Stimulated activated CD8-positive, alpha-beta memory T cell treated with anti-CD3 and anti-CD28 coated beads, Interleukin-15, amount 100 ng/mL, for 1 hour (primary cell): Measurements from ENCODE around the gene PAX8.
"Not testable (repeated sequence)": the region's sequence is repeated elsewhere in the genome, so short reads cannot be mapped to it uniquely, and the experiment has no call there.

Experiments
- DNase-seq: peaks from one replicate; pipeline ENCODE4 v3.0.0-alpha.2; 2020; ENCODE audit warnings: low read depth

Gene PAX8

DNA sequence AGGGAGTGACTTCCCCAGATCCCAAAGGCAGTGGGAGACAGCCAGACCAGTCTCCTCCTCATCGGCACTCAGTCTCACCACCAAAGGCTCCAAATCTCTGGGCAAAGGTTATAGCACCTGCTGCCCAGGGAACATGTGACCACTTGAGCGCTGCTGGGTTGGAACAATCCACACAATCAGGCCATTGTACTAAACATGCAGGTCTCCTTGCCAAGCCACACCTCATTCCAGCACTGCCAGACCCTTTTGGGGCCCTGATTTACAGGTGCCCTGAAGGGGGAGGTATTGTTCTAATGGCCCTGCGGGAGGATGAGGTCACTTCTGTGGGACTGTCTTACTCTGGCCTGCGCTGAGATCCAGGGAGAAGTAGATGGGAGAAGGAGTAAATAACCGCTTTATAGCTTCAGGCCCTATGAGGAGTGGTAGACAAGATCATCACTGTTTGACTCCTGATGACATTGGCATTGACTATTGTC, 10.0 kb upstream of the PAX8 start:
- DNase-seq = not testable (repeated sequence)

DNA sequence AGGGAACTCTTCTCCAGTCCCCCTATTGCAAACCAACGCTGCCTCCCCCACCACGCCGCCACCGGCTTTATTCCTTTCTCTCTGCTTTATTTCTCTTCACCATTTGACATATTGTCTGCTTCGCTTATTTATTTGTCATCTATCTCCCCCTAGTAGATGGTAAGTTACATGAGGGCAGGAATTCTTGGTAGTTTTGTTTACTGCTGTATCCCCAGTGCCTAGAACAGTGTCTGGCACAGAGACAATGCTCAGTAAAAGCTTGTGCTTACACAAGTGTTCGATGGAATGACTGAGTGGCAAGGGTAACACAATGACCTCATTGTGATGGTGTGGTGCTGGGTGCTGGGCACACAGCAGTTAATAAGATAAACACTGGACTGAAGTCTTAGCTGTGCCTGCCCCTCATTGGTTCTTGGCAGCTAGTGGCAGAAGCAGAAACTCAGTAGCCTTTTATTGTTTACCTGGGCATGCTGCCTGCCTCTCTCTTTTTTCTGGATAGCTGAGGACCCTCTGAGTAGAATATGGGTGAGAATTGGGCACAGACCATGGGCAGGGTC, 9.5 kb upstream of the PAX8 start:
- DNase-seq = not testable (repeated sequence)

DNA sequence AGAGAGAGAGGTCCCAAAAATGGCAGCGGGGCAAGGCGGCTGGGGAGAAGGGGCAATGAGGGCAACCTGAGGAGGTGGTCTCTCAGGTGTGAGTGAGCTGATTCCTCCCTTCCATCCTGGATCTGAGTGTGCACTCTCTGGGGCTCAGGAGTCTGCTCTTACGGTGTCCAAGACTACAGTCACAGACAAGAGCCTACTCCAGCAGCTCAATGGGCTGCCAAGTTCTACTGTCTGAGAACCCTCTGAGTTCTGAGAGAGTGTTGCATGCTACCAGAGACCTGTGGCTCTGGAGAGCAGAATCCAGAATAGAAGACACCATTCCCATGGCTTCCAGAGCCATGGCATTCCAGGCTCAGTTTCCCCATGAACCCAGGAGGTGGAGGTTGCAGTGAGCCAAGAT, 7.1 kb upstream of the PAX8 start:
- DNase-seq = no peak

DNA sequence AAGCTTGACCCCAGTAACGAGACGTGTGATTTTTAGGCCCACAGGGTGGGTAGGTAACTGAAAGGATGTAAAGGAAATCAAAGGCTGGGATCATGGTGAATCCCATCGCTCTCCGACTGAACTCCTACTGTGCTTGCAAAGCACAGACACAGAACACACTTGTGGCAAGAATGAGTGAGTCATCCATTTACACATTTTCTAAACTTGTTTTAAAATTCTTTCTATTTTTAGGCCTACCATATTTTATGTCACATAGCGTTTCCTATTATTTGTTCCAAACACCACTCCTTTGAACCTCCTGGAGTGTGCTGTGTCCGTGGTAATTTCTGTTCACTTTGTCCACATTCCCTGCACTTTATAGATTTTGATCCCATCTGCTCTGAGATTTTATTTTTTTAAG, 6.3 kb upstream of the PAX8 start:
- DNase-seq = not testable (repeated sequence)

DNA sequence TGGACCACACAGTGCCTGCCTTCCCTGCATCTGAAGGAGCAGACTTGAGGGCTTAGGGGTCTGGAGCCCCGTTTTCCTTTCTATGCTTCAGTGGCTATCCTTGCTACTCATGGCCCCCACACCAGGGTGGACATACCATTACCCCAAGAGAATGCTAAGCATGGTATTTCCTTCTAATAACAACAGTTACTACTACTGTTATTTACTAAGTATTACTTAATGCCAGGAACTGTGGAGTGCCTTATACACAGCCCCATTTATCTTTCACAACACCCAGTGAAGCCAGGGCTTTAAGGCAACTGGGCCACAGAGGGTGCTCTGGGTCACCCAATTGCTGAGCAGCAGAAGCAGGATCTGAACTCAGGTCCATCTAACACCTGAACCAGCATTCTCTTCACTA, 5.8 kb upstream of the PAX8 start:
- DNase-seq = no peak

DNA sequence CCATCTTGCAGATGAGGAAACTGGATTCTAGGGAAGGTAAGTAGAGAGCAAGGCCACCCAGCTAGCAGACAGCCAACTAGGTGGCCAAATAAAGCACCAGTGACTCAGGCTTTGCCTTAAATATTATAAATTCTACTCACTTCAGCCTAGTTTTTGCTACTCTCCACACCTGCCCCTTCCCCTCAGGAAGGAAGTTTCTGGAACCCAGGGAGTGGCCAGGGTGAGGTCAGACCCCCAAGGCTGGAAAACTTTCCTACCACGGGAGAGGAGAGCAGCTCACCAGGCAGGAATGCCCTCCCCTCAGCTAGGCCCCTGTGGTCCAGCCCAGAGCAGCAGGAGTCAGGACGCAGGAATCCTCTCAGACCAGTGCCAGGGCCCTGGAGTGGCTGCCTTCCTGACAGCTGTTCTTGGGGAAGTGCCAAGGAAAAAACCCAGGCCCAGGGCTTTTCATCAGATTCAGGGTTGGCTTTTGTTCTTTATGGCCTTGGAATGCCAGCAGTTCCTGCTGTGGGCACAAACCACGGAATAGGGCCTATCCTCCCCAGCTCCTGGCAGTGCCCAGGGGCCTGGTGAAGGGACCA, 5.1 kb upstream of the PAX8 start:
- DNase-seq = no peak

DNA sequence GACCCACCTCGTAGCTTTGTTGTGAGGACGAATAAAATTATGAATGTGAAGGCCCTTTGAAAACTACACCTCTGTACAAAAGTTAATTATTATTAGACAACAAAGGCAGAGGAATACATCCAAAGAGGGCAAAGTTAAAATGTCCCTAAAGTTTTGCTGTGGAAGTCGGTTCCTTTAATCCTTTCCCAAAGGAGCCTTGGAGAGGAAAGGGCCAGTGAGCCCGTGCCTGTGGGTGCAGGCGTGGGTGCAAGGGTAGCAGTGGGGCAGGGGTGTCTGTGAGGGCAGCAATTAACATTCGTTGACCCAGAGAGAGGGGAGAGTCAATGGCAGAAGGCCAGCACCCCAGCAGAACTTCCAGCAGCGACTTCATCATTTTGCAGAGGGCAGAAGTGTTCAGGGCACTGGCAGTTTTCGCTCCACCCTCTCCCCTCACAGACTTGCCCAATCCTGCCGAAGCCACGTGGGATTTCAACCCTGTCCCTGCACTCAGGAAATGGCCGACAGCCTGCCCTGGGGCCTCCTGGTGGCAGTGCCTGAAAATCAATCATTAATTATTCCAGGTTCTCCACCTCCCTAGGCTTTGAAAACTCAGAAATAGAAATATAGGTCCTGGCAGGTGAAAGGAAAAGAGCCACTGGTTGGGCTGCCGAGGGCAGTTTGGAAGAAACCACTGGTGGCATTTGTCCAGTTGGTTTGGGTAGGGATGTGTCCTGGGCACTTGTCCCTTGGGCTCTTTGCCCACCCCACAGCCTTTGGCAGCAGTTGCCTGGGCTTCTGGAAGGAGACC, 4.2 kb upstream of the PAX8 start:
- no peak for DNase-seq

DNA sequence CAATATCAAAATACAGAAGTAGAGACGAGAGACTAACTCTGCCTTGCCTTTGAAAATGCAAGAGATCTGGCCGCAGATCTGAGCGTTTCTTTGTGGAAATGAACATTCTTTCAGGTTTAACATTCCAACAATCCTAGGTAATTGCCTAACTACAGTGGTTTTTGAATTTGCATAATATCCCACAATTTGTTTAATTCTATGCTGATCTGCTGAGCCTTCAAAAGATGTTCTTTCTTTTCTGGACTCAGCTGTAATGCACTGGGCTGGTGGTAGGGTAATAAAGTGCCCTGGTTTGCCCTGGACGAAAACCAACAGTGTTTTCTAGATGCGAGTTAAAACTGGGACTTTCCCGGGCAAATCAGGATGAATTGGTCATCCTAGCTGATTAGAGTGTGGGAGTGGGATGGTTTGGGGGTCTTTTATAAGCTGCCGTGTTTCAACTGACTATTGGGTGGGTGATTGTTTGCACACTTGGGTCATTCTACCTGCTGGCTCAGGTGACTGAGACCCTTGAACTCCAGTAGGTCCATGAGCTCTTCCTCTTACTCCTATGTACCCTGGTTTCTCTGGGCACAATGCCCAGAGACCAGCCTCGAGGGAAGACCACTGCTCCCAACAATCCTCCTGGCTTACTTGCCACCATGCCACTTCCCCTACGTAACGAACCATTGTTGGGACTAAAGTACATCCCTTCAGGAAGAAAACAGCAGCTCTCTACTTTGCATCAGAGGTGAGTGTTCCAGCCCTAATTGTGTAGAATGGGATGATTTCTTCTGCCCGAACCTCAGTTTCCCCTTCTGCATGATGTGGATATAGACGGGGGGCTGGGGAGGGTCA, 3.4 kb upstream of the PAX8 start:
- no peak for DNase-seq

DNA sequence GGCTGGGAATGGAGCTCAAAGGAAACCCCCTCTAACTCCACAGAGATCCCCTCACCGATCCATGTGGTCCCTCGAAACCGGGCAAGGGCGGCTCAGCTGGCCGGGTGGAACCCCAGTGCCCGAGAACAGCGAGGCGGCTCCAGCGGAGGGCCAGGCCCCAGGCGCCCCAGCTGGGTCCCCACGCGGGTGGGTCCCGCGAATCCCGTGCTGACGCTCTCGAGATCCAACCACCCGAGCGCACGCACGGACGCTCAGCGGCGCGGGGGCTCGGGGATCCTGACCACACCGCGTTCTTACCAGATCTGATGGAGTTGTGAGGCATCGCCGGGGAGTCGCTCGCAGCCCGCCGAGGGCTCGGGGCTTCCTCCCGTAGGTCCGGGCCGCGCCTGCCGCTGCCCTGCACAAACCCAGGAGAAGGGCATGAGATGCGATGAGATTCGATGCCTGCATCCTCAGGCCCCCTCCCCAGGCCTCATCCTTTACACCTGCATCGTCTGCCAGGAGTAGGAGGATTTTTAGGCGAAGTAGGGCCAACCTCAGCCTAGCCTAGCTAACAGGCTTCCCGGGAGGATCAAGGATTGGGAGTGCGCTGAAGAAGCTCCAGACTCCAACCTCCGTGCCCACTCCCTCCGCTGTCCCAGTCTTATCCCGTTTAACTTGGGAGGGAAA, 514 bp downstream of the PAX8 start:
- no peak for DNase-seq

DNA sequence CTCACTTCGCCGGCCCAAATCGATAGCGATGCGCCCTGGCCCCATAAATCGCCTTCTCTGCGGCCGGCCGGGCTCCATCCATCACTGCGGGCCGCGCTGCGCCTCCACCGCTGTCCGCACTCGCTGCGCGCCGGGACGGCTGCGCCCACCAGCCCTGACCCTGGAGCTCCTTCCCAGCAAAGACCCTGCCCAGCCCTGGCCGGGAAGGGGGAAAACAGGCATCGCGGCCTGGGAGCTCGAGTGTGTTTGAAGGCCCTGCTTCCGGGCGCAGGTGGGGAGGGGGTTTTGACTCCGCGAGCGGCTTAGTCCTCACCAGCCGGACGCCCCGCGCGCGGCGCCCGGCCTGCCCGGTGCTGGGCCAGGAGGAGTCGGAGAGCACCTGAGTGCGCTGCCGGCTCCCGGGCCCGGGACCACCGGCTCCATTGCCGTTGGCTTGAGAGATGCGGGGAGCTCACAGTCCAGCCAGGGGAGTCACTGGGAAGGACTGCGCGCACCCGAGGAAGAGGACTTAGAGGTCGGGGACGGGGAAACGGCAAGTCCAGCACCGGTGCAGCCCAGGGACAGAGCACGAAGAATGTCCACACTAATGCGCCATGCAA, 1.1 kb downstream of the PAX8 start:
- no peak for DNase-seq

DNA sequence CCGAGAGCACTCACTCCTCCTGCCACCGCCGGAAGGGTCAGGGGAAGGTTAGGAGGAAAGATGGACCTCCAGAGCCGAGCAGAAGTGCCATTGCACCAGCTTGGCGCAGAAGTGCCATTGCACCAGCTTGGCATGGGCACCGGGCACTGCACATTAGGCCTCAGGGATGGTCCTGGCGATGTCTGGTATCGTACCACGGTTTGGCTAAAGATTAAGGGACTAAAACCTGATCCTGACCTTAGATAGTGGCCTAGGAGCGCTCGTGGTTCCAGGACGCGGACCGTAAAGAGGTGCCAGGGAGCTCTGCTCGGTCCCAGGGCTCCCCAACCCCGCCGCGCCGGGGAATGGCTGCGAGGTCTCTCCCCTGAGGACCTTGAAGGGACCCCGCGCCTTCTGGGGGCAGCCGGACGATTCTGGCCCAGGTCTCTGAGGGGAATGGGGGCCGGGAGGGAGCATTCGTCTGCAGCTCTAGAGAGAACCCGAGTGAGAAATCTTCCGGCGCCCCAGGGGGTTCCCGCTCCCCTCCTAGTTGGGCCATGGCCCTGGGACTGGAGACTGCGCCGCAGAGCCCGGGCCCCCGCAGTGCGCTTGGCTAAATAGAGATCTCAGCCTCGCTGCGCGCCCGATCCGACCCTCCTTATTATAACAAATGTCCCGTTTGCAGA, 1.8 kb downstream of the PAX8 start:
- no peak for DNase-seq

DNA sequence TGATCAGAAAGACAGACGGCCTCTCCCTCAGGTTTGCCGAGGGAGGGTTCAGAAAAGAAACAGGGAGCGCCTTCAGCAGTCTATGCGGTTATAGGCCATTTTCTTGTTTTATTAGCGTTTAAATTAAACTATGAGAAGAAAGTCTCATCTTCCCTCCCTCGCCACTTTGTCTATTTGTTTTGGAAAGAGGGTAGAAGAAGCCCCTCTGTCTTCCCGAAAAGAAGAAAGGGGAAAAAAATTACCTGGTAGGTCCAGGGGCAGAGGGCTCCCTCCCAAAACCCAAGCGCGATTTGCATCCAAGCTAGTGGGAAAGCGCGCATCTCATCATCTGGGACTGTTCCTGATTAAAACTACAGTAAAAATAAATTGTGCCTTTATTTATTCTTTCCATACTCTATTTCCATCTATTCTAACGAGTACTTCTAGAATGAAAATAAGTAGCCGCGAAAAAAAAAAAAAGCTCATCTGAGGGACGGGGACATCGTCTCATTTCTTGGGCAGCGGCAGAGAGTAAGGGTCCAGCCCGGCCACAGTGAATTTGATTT, 2.4 kb downstream of the PAX8 start:
- no peak for DNase-seq

DNA sequence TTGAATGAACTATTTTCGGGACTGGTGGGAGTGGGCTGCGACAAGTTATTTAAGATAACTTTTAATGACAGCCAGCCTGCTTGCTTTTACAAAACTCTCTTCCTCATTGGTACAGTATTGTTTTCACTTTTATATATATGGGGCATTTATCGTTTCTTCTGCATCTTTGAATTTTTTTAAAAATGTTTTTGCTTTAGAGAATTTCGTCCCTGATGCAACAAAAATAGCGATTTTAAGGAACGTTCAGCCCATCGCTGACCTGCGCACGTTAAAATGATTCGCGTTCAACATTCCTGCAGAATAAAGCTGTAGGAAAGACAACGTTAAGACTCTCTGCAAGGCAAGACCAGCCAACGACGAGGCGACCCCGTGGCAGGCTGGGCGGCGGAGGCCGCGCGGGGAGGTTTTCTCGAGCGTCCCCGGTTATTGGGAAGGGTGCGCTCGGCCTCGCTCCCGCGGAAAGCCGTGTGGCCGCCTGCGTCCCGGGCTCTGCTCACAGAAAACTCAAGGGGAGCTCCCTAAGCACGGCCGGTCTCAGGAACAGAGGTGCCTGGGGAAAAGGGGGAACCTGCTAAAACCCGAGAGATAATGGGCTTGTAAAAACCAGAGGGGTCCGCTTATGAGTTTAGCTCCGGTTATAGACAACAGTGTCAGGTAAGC, 3.0 kb downstream of the PAX8 start:
- no peak for DNase-seq

DNA sequence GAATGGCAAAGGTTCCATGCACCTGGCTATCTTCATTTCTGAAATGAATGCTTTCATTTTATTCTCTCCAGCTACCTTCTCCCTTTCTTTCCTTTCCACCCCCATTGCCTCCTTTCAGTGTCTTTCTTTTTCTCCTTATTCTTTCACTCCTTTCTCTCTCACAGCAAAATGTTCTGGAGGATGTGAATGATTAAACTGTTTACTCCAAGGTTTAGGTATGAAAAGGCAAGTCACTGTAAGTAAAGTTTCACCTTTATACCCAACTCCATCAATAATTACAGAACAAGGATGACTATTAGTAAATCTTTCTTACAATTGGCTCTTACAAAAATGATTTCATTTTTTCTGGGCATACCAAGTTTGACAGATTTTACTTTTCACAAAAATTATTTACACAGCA, 4.3 kb downstream of the PAX8 start:
- no peak for DNase-seq

DNA sequence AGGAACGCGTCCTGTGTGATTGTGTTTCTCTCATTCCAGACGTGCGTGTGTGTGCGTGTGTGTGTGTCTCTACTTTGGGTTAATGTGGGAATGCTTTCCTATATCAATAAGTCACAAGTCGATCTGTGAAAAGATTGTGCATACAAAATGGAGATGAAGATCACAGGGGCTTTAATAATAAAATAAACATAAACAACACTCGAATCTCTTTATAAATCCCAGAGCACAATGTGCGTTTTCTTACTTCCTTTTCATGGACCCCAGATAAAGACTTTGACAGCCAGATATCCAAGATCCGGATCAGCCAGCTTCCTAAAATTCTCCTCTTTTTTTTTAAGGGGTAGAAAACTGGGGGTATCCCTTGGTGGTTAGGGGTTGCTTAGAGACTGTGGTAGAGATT, 4.7 kb downstream of the PAX8 start:
- DNase-seq = no peak

DNA sequence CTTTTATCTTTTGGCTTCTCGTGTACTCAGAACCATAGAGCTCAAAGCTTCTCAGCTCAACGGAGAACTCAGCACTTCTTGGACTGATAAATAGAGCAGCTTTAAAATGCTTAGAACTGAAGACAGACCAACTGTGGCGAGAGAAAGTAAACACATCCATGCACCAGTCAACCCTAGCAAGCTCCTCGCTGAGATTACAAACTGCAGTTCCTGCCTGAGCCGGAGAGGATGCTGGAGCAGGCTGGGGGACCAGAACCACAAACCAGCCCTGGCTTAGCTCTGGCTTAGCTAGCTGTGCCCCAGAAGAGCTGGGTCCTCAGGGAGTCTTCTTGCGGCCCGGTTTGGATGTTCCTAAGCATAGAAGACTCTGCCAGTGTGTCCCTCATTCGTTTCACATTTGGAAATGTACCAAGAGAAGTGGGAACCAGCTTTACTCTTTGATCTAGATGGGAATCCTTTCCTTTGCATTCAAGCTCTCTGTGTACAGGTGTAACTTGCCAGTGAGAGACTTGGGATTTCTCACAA, 5.6 kb downstream of the PAX8 start:
- no peak for DNase-seq

DNA sequence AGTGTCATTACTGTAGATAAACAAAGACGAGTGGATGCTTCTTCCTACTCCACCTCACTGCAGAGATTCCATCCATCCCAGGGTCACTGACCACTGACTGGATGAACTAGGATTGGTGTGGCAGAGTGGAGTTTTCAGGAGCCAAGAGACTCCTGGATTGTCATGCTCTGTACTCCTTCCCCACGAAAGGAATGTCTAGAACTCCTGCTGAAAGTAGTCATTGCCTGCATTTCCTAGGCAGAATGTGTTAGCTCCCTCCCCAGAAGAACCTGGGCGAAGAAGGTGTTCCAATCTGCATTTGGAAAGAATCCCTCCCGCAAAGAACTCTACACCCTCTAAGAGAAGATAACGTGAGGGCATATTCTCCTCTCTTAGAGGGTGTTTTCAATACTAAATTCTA, 6.2 kb downstream of the PAX8 start:
- no peak for DNase-seq

DNA sequence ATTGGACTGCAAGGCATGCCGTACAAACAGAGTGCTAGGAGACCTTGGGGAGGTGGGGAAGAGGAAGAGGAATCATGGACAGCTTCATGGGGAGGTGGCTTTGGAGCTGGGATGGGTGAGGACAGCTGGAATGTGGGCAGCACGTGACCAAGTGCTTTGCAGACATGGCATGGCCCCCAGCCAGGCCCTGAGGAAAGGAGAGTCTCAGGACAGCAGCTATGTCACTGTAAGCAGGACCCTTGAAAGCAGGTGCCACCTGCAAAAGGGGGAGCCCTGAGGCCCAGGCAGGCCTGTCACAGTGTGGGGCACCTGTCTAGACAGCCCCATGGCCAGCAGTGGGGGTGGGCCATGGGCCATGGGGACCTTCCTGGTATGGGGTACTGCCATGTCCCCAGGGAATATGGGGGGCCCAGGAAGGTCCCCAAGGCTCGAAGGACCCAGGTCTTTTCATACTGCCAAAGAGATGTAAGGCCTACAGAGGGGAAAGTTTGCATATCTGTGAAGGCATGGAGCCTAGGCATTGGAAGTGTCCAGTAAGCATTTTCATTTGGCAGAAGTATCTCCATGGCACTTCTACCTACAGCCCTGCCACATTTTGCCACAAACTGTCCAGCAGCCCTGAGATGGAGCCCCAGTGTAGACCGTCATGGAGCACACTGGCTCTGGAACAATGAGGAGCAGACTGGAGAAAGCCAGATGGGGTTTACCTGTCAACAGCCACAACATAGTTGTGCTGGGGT, 9.9 kb downstream of the PAX8 start:
- DNase-seq = no peak

DNA sequence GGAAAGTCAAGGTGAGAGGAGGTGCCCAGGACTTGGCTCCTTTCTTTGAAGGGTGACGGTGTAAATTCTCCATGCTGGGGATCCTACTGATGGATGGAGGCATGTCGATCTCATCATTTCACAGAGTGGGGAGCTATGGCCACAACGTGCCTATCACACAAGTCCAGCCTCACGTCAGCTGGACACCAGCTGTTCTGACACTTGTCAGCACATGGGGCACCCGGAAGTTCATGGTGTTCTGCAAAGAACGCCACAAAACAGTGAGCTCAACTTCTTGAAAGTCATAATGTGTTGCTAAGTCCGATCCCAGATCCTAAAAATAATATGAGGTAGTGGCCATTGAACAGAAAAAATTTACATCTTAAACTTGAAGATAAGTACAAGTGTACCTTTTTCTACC, 12.3 kb downstream of the PAX8 start:
- DNase-seq = no peak
